Naive B cell (primary cell): ENCODE measurements around the gene TM4SF1. TPM values are rescaled to one million over a fixed set of nuclear protein-coding genes. Genes with fewer than 3 reads are reported as not detected.

Source experiments
- ATAC-seq, 2 donors: fragments of 150-1000 bp; cut with Tn5 transposase; 2 replicates each; pipeline ENCODE4 v1.10.0; 2021; ENCODE audit warnings: low read depth in 2 of 2, mild to moderate bottlenecking in 2 of 2, moderate library complexity in 2 of 2
- DNase-seq: peaks from one replicate; pipeline ENCODE4 v3.0.0; 2022
- H3K27ac Mint-ChIP-seq, 6 donors: one replicate each; pipeline ENCODE4 v1.8.0; 2020 to 2022; ENCODE audit warnings: mild to moderate bottlenecking in 6 of 6, mixed read lengths in 6 of 6, moderate library complexity in 5 of 6, inconsistent platforms in 2 of 6
- H3K27me3 Mint-ChIP-seq, 3 donors: one replicate each; pipeline ENCODE4 v1.8.0; 2021 to 2022; ENCODE audit warnings: mixed read lengths in 3 of 3, mild to moderate bottlenecking in 1 of 3
- H3K36me3 Mint-ChIP-seq, 2 donors: one replicate each; pipeline ENCODE4 v1.8.0; 2020 to 2022; ENCODE audit warnings: mixed read lengths in 2 of 2, inconsistent platforms in 1 of 2, mild to moderate bottlenecking in 1 of 2
- H3K4me1 Mint-ChIP-seq, 3 donors: one replicate each; pipeline ENCODE4 v1.8.0; 2020 to 2022; ENCODE audit warnings: mixed read lengths in 3 of 3, inconsistent platforms in 1 of 3, mild to moderate bottlenecking in 1 of 3, moderate library complexity in 1 of 3
- H3K4me3 Mint-ChIP-seq, 8 donors: one replicate each; pipeline ENCODE4 v1.8.0; 2020 to 2022; ENCODE audit warnings: mild to moderate bottlenecking in 8 of 8, mixed read lengths in 8 of 8, moderate library complexity in 8 of 8, inconsistent platforms in 2 of 8
- H3K9me3 Mint-ChIP-seq, 7 donors: one replicate each; pipeline ENCODE4 v1.8.0; 2020 to 2022; ENCODE audit warnings: mixed read lengths in 7 of 7, mild to moderate bottlenecking in 5 of 7, inconsistent platforms in 2 of 7, moderate library complexity in 1 of 7
- polyA plus RNA-seq, 6 donors: library from polyadenylated mRNA; unstranded; fragments of 300-500 nt; fragmentation: Illumina TruSeq; gene quantifications; one replicate each; pipeline ENCODE4 v1.2.3, GENCODE V29; 2021; ENCODE audit warnings: low read depth in 6 of 6

Gene TM4SF1
- polyA plus RNA-seq, 6 donors from 2014 or later: not detected

GRCh38 chr3:149403443-149403842 is 26.0 kb upstream of the TM4SF1 start:
- DNase-seq (no peak), ATAC-seq (no peak)
- peaks cover 9 to 16% (median 11%) of the 10 kb centered on the region in 3 donors for H3K27me3 Mint-ChIP-seq
- H3K36me3 Mint-ChIP-seq: no peaks in the 10 kb centered on the region
- H3K27ac Mint-ChIP-seq: no peak overlapping the region
- no peaks in the 10 kb centered on the region for H3K4me1 Mint-ChIP-seq
- no peak overlapping the region for H3K4me3 Mint-ChIP-seq
- H3K9me3 Mint-ChIP-seq: peaks cover 0 to 2% (median 0%) of the 10 kb centered on the region in 7 donors

GRCh38 chr3:149402481-149402880 is 25.0 kb upstream of the TM4SF1 start:
- DNase-seq (no peak), ATAC-seq (no peak)
- H3K27ac Mint-ChIP-seq: no peak overlapping the region
- peaks cover 0 to 2% (median 0%) of the 10 kb centered on the region in 7 donors for H3K9me3 Mint-ChIP-seq
- no peaks in the 10 kb centered on the region for H3K4me1 Mint-ChIP-seq
- H3K36me3 Mint-ChIP-seq: no peaks in the 10 kb centered on the region
- no peak overlapping the region for H3K4me3 Mint-ChIP-seq
- H3K27me3 Mint-ChIP-seq: peaks cover 9 to 16% (median 11%) of the 10 kb centered on the region in 3 donors

GRCh38 chr3:149401926-149402310 is 24.5 kb upstream of the TM4SF1 start:
- H3K4me3 Mint-ChIP-seq: no peak overlapping the region
- peaks cover 0 to 2% (median 0%) of the 10 kb centered on the region in 7 donors for H3K9me3 Mint-ChIP-seq
- DNase-seq: no peak
- ATAC-seq: no peak
- no peaks in the 10 kb centered on the region for H3K36me3 Mint-ChIP-seq
- no peaks in the 10 kb centered on the region for H3K4me1 Mint-ChIP-seq
- no peak overlapping the region for H3K27ac Mint-ChIP-seq
- H3K27me3 Mint-ChIP-seq: peaks cover 9 to 16% (median 11%) of the 10 kb centered on the region in 3 donors

- ATAC-seq (no peak), DNase-seq (no peak)
- H3K27me3 Mint-ChIP-seq: peaks cover 9 to 16% (median 11%) of the 10 kb centered on the region in 3 donors
- no peak overlapping the region for H3K4me3 Mint-ChIP-seq
- peaks cover 0 to 2% (median 0%) of the 10 kb centered on the region in 7 donors for H3K9me3 Mint-ChIP-seq
- no peaks in the 10 kb centered on the region for H3K4me1 Mint-ChIP-seq
- H3K36me3 Mint-ChIP-seq: no peaks in the 10 kb centered on the region
- H3K27ac Mint-ChIP-seq: no peak overlapping the region
Observed at GRCh38 chr3:149401212-149401925, 23.9 kb upstream of the TM4SF1 start.

GRCh38 chr3:149400645-149401044 is 23.2 kb upstream of the TM4SF1 start:
- no peak overlapping the region for H3K4me3 Mint-ChIP-seq
- peaks cover 9 to 16% (median 11%) of the 10 kb centered on the region in 3 donors for H3K27me3 Mint-ChIP-seq

GRCh38 chr3:149398296-149398695 is 20.8 kb upstream of the TM4SF1 start:
- H3K27me3 Mint-ChIP-seq: peaks cover 0 to 12% (median 0%) of the 10 kb centered on the region in 3 donors
- ATAC-seq: no peak

More at GRCh38 chr3:149400645-149401044, 23.2 kb upstream of the TM4SF1 start:
- no peak for DNase-seq
- Mint-ChIP-seq H3K36me3 (no peaks in the 10 kb centered on the region), H3K27ac (no peak overlapping the region), H3K4me1 (no peaks in the 10 kb centered on the region), H3K9me3 (peaks cover 0 to 2% (median 0%) of the 10 kb centered on the region in 7 donors)
- ATAC-seq: no peak

GRCh38 chr3:149397528-149397927 is 20.1 kb upstream of the TM4SF1 start:
- DNase-seq: no peak
- H3K4me3 Mint-ChIP-seq: no peak overlapping the region
- H3K27me3 Mint-ChIP-seq: peaks cover 0 to 16% (median 0%) of the 10 kb centered on the region in 3 donors

More at GRCh38 chr3:149398296-149398695, 20.8 kb upstream of the TM4SF1 start:
- Mint-ChIP-seq H3K4me3 (no peak overlapping the region), H3K27ac (no peak overlapping the region), H3K36me3 (no peaks in the 10 kb centered on the region), H3K9me3 (peaks cover 0 to 2% (median 0%) of the 10 kb centered on the region in 7 donors), H3K4me1 (no peaks in the 10 kb centered on the region)
- DNase-seq: no peak

GRCh38 chr3:149396476-149396875 is 19.0 kb upstream of the TM4SF1 start:
- ATAC-seq: no peak
- H3K9me3 Mint-ChIP-seq: peaks cover 0 to 2% (median 0%) of the 10 kb centered on the region in 7 donors
- DNase-seq: no peak
- H3K4me3 Mint-ChIP-seq: no peak overlapping the region
- H3K27me3 Mint-ChIP-seq: peaks cover 0 to 16% (median 0%) of the 10 kb centered on the region in 3 donors
- no peak overlapping the region for H3K27ac Mint-ChIP-seq
- no peaks in the 10 kb centered on the region for H3K4me1 Mint-ChIP-seq
- no peaks in the 10 kb centered on the region for H3K36me3 Mint-ChIP-seq

More at GRCh38 chr3:149397528-149397927, 20.1 kb upstream of the TM4SF1 start:
- Mint-ChIP-seq H3K27ac (no peak overlapping the region), H3K36me3 (no peaks in the 10 kb centered on the region), H3K4me1 (no peaks in the 10 kb centered on the region), H3K9me3 (peaks cover 0 to 2% (median 0%) of the 10 kb centered on the region in 7 donors)
- ATAC-seq: no peak

- Mint-ChIP-seq H3K4me1 (no peaks in the 10 kb centered on the region), H3K27ac (no peak overlapping the region), H3K36me3 (no peaks in the 10 kb centered on the region), H3K4me3 (no peak overlapping the region), H3K9me3 (peaks cover 0 to 2% (median 0%) of the 10 kb centered on the region in 7 donors), H3K27me3 (peaks cover 0 to 20% (median 6%) of the 10 kb centered on the region in 3 donors)
- no peak for DNase-seq
- ATAC-seq: no peak
Observed at GRCh38 chr3:149395107-149396089, 17.9 kb upstream of the TM4SF1 start.

- no peak overlapping the region for H3K4me3 Mint-ChIP-seq
- H3K27ac Mint-ChIP-seq: no peak overlapping the region
- DNase-seq (no peak), ATAC-seq (no peak)
- peaks cover 0 to 2% (median 0%) of the 10 kb centered on the region in 7 donors for H3K9me3 Mint-ChIP-seq
- H3K4me1 Mint-ChIP-seq: no peaks in the 10 kb centered on the region
- H3K27me3 Mint-ChIP-seq: peaks cover 4 to 12% (median 6%) of the 10 kb centered on the region in 3 donors
- H3K36me3 Mint-ChIP-seq: no peaks in the 10 kb centered on the region
Observed at GRCh38 chr3:149393345-149394160, 16.1 kb upstream of the TM4SF1 start.

GRCh38 chr3:149391960-149392359 is 14.5 kb upstream of the TM4SF1 start:
- Mint-ChIP-seq H3K4me3 (no peak overlapping the region), H3K4me1 (no peaks in the 10 kb centered on the region), H3K27ac (no peak overlapping the region), H3K27me3 (peaks cover 6 to 12% (median 10%) of the 10 kb centered on the region in 3 donors), H3K9me3 (peaks cover 0 to 2% (median 0%) of the 10 kb centered on the region in 7 donors), H3K36me3 (no peaks in the 10 kb centered on the region)
- DNase-seq (no peak), ATAC-seq (no peak)

GRCh38 chr3:149390772-149391212 is 13.3 kb upstream of the TM4SF1 start:
- no peaks in the 10 kb centered on the region for H3K36me3 Mint-ChIP-seq
- H3K27ac Mint-ChIP-seq: no peak overlapping the region
- ATAC-seq (no peak), DNase-seq (no peak)
- no peaks in the 10 kb centered on the region for H3K4me1 Mint-ChIP-seq
- peaks cover 0 to 2% (median 0%) of the 10 kb centered on the region in 7 donors for H3K9me3 Mint-ChIP-seq
- H3K4me3 Mint-ChIP-seq: no peak overlapping the region
- H3K27me3 Mint-ChIP-seq: peaks cover 6 to 12% (median 10%) of the 10 kb centered on the region in 3 donors
